NCI-H1048 (cell line): ENCODE results near the gene FHL2.
A peak's percentile ranks its signal among the peaks of the same experiment; 100 is the strongest.
"Not testable (repeated sequence)": the region's sequence is repeated elsewhere in the genome, so short reads cannot be mapped to it uniquely, and the experiment has no call there.

Experiments
- DNase-seq: peaks from one replicate; lab custom pipeline; 2025; lab: John Stamatoyannopoulos, UW

Gene FHL2

DNA sequence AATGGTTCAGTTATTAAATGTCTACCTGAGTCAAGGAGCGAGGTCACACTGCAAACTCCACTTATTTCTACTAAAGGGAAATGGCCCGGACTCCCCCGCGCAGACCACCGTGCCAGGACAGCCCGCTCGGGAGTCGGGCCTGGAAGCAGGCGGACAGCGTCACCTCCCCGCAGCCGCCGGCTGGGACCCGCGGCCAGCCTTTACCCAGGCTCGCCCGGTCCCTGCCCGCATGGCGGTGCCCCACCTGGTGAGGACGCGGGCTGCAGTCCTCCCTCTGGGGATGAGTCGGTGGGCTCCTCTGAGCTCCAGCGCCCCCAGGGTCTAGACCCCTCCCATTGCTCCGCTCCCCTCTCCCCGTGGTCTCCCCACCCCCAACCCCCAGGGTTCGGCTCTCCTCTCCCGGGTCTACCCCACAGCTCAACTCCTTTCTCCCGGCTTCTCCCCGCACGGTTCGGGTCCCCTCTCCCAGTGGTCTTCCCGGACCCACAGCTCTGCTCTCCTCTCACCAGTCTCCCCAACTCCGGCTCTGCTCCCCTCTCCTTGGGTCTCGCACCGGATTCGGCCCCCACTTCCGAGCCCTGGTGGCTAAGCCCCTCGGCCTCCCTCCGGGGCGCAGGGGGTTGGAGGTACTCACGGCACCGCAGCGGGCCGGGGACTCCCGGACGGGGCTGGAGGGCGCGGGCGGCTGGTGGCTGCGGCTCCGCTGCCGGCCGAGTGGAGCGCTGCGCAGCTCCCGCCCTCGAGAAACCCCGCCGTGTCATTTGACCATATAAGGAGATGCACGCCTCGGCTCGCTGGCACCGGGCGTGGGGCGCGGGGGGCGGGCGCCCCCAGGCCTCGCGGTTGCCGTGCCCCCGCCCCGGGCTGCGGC lies at the start of gene FHL2:
Gene FHL2, minus strand, starts transcription at position 716 of the 871 bp plus-strand sequence. CDS start 12,535 bp downstream, outside the sequence.
- DNase-seq = peak; percentile 22

DNA sequence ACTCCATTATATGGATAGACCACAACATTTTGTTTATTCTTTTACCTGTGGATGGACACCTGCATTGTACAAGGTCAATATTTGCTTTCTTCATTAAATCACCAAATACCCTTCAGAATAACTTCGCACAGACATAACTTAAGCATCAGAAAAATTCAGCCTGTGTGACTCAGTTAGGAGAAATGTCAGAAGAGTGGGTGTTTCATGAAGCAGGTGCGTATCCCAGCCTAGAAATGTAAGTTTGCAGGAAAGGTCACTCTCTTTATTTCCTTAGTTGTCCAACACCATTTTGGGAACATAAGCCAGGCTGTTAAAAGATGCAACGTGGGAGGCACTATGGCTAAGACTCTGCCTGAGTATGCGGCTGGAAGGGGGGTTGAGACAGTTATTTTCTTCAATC lies 48.6 kb upstream of the FHL2 start:
- no peak for DNase-seq

DNA sequence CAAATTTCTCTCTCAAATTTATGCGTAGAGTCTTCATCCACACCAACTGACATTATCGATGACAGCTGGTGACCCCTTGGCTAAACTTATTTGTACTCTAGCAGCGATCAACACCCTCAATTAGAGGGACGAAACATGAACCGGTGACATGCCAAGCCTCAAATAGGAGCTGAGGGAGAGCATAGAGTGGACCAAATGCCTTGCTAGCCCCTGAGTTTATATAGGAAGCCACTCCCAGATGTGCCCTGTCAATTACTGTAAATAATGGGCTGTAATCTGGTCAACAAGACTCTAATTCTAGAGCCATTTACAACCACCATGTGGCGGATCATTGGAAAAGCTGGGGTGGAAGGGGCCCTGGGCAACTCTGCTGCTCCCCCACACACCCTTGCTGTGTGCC lies 47.6 kb upstream of the FHL2 start:
- DNase-seq = no peak

- DNase-seq = no peak
Observed at GRCh38 chr2:105445976-105446375, 47.1 kb upstream of the FHL2 start.

DNA sequence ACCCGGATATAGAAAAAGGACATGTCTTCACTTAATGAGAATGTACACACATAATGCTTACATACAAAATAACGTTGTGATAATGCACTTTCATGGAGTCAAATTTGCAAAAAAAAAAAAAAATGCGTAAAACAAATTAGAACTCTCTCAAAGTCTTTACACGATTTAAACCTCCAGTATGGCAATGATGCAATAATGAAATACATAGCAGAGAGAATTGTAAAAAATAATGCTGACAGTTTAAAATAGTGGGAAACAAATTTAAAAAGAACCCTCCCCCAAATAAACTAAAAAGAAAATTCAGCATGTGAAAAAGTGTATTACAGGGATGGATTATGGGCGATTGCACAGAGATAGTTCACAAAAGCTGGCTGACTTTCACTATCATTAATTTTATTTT lies 46.6 kb upstream of the FHL2 start:
- DNase-seq = no peak

DNA sequence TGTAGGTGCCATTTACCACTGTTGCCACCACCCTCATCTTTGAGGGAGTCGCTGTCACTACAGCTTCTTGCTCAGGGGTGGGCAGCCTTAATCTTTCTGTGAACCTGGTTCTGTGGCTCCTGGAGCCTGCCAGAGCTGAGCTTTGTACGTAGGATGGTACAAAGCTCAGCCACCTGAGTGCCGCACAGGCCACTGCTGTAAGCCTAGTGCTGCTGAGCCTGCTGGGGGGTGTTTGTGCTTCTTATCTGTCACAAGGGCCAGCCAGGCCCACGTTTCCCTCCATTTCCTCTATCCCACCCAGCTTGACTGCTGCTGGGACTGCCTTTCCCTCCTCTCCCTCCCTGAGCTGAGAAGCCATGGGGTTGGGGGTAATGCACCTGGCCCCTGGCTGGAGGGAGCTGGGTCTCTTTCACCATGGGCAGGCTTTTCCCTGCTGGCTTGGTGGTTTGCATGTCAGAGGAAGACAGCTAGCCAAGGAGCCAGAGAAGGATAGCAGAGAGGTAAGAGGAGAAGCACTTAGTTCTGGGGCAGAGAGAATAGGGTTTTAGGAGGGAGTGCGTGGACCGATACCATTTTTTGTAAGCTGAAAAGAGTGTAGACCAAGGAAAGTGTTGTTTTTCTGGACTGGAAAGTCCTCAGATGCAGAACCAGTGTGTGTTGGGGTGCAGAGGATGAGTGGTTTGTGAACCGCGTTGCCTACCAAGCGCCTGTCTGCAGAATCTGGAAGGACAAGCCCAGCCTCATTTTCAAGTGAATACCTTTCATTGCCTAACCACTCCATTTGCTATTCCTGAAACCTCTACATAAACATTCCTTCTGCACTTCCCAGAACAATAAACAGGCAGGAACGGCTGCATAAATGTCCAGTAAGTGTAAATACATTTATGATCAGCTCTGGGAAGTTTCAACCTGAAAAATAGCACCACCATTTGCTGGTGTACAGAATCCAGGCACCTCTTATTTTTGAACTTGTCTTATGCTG lies 45.1 kb upstream of the FHL2 start:
- no peak for DNase-seq

DNA sequence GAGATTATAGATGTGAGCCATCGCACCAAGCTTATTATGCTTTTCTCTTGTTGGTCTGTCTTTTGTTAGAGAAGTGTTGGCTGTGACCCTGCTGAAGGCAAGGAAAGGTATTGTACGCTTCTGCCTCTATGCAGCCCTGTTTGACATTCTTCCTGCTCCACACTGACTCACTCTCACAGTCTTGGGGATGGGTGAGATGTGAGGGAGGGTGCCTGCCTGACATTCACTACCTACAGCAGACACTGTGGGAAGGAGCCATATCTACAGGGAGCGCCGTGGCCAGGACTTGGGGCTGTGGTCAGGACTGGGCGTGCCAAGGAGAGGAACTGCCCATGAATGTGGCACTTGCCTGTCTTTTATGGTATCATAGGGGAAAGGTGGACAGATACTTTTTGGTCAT lies 43.9 kb upstream of the FHL2 start:
- no peak for DNase-seq

- DNase-seq = no peak
Observed at GRCh38 chr2:105442056-105442455, 43.2 kb upstream of the FHL2 start.

DNA sequence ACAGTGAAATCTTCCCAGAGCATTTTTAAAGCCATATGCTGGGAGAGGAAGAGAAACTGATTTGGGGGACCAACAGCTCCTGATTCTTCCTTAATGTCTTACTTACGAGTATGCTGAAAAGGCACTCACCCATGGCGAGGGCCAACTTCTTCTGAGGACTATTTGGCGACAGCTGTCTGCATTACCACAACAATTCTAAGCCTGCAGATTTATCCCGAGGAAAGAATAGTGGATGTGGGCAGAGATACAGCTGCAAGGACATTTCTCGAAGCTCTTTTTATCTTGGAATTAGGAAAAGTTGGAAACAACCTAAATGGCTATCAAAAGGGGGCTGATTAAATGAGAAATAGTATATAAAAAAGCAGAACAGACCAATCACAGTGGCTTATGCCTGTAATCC lies 40.3 kb upstream of the FHL2 start:
- no peak for DNase-seq

GRCh38 chr2:105438104-105438929 lies 39.5 kb upstream of the FHL2 start:
- no peak for DNase-seq

GRCh38 chr2:105437708-105438103 lies 38.9 kb upstream of the FHL2 start:
- no peak for DNase-seq

DNA sequence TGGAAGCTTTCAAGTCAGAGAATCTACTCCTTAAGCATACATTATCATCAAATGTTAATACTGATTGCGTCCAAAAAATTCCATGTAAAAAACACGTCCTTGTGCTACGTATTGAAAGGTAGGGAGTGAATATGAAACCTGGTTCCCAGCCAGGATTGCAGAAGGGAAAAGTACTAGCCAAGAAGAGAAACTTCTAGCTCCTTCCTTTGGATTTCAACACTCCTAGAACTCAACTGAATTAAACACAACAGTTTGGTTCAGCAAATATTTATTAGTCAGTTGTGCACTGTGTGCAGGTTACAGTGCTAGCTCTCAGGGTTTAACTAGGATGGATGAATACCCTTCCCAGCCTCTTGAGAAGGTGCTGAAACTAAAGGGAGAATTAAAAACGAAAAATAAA lies 33.9 kb upstream of the FHL2 start:
- no peak for DNase-seq

DNA sequence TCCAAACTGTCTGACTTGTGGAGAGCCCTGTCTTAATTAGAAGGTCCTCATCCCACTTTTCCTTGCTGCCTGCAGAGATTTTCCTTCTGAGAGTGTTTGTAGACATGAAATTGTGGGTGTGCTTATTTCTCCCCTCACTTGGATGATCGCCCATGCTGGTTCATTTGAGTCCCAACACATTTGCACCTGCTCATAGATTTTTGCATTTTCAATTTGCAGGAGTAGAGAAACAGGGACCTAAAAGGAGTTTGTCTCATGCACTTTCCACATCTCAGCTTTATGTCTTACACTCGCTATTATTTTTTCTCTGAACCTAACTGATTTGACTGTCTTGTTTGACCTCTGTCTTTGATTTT lies 33.2 kb upstream of the FHL2 start:
- no peak for DNase-seq

- DNase-seq = no peak
Observed at GRCh38 chr2:105431367-105432043, 32.7 kb upstream of the FHL2 start.

DNA sequence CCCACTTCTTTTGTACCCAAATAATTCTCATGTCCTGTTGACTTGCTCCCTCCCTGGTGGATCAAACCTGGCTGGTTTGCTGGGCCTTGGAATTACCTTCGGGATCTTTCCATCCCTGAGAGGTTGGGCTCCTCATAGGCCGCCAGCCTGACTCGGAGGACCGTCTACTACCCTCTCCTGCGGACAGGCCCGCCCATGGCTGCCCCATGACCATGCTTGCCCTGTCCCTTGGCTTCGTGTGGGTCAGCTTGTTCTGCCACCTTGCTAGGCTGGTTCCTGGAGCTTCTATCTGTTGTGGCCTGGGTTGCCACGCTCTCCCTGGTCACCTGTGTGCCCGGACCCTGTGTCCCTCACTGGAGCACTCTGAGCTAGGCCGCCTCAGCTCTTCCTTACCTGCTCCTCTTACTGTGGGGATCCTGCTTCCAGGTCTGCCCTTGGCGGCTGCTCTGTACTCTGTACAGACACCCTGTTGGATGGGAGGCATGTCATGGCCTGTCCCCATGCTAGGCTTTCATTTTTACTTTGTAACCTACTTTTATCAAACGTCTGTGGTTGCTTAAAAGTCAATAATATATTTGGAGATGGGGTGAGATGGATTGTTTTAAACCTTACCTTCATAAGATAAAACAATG lies 29.7 kb upstream of the FHL2 start:
- DNase-seq = no peak

GRCh38 chr2:105427485-105427884 lies 28.6 kb upstream of the FHL2 start:
- DNase-seq = no peak

DNA sequence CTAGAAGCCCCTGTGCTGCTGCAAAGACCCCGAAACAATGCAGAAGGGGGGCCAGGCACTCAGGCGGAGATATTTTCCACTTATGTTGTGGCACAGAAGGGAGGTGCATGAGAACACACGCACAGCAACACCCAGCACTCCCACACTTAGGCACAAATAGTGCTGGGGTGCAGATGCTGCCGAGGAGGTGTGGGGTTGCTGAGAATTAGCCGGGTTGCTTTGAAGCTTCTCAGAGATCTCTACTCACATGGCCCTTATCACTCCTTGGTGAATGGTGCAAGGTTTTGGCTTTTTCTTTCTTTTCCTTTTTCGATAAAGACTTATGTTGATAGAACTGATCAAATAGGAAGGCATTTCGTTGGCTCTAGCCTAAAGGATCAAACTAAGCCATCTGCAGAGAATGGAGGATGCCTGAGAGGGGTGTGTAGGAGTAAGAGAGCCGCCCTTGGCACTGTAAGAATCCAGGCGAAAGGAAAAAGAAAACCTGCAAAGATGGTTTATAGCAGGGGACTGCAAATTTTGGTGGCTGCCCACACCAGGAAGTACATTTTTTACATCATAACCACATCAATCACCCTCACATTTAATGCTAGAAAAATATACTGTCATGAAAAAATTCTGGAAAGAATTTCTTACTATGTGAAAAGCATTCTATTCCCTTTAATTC lies 27.9 kb upstream of the FHL2 start:
- no peak for DNase-seq

- no peak for DNase-seq
Observed at GRCh38 chr2:105425936-105426625, 27.2 kb upstream of the FHL2 start.

GRCh38 chr2:105424836-105425235 lies 26.0 kb upstream of the FHL2 start:
- DNase-seq = not testable (repeated sequence)

DNA sequence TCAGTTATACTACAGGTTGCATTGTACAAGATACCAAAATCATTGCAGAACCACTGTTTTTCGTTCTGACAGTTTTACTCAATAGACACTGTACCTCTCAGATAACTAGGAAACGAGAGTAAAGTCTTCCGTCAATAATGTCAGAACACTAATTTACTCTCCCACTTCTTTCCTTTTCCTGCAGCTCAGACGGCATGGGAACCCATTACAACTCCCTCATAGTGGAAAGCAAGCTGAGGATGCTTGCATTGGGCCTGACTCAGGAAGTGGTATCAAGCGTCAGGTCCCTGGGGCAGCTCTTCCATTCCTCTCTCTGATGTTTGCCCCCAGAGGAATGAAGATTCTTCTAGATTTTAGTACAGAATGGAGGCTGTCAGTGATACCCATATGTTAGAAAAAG lies 23.9 kb upstream of the FHL2 start:
- no peak for DNase-seq
